IPS-NIHi11 (cell line): ENCODE results near the gene RAP2B.
"Not testable (repeated sequence)": the region's sequence is repeated elsewhere in the genome, so short reads cannot be mapped to it uniquely, and the experiment has no call there.

Experiments
- DNase-seq: peaks from one replicate; pipeline ENCODE4 v3.0.0; 2012; ENCODE audit warnings: mixed read lengths, low spot score

The RAP2B gene

GRCh38 chr3:153161714-153162512, at the start of gene RAP2B:
TSS of gene RAP2B (plus strand) at chr3:153162226. CDS start at chr3:153162694, 468 bp downstream.
- DNase-seq, result peak; percentile 94

- DNase-seq, result no peak
Measured at GRCh38 chr3:153113541-153113940, 48.5 kb upstream of the RAP2B start.

GRCh38 chr3:153114270-153114669, 47.8 kb upstream of the RAP2B start:
- DNase-seq, result not testable (repeated sequence)

GRCh38 chr3:153115326-153115725, 46.7 kb upstream of the RAP2B start:
- no peak for DNase-seq

GRCh38 chr3:153127788-153128187, 34.2 kb upstream of the RAP2B start:
- no peak for DNase-seq

GRCh38 chr3:153129426-153129825, 32.6 kb upstream of the RAP2B start:
- DNase-seq, result no peak

- no peak for DNase-seq
Measured at GRCh38 chr3:153129866-153130265, 32.2 kb upstream of the RAP2B start.

- DNase-seq, result no peak
Measured at GRCh38 chr3:153130312-153130977, 31.6 kb upstream of the RAP2B start.

- no peak for DNase-seq
Measured at GRCh38 chr3:153137626-153138025, 24.4 kb upstream of the RAP2B start.

- peak; percentile 21 for DNase-seq
Measured at GRCh38 chr3:153138276-153139210, 23.5 kb upstream of the RAP2B start.

GRCh38 chr3:153142961-153143360, 19.1 kb upstream of the RAP2B start:
- DNase-seq, result no peak

GRCh38 chr3:153144071-153144470, 18.0 kb upstream of the RAP2B start:
- DNase-seq, result no peak

- no peak for DNase-seq
Measured at GRCh38 chr3:153144779-153145178, 17.2 kb upstream of the RAP2B start.

GRCh38 chr3:153145454-153145853, 16.6 kb upstream of the RAP2B start:
- no peak for DNase-seq

GRCh38 chr3:153146191-153147053, 15.6 kb upstream of the RAP2B start:
- DNase-seq, result no peak

GRCh38 chr3:153150991-153151390, 11.0 kb upstream of the RAP2B start:
- no peak for DNase-seq

GRCh38 chr3:153155786-153156185, 6.2 kb upstream of the RAP2B start:
- DNase-seq, result not testable (repeated sequence)

- no peak for DNase-seq
Measured at GRCh38 chr3:153158189-153158588, 3.8 kb upstream of the RAP2B start.

GRCh38 chr3:153158961-153159735, 2.9 kb upstream of the RAP2B start:
- no peak for DNase-seq

GRCh38 chr3:153159771-153160397, 2.1 kb upstream of the RAP2B start:
- DNase-seq, result no peak
